Measurements from ENCODE around the gene ERFE. TPM values are rescaled to one million over a fixed set of nuclear protein-coding genes. Genes with fewer than 3 reads are reported as not detected.

ERFE gene
- total RNA-seq, 3 donors from 2014 or later, result 0.38 to 0.58 (median 0.51) TPM

DNA sequence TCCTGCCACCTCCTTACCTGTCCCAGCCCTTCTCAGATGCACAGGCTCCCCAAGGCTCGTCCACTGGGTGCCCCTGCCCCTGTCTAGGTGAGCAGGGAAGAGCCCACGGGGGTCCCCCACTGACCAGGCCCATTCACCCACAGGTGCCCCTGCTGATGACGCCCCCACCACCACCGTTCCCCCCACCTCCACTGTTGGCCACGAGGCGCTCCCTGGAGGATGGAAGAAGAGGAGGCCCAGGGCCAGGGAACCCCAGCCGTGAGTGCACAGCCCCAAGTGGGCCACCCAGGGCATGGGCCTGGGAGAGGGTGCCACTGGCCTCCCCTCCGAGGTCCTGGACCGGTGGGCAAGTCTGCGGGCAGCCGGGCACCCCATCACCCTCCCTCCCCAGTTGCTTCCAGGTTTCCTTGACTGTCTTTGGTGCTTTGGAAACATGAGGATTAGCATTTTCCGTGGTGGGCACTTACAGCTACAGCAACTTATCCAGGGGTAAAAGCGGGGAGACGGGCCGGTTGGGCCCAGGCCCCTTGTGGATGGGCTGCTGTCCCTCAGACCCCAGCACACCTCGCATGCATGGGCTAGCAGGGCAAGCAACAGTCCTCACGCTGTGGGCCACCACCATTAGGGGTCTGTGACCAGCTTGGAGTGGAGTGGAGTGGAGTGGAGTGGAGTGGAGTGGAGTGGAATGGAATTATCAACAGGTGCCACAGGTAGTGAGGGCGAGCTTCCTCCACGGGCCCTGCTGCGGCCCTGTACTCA, 33.5 kb upstream of the ERFE start:
- DNase-seq, result peak in 2 of 3 donors; percentile 11 to 32

DNA sequence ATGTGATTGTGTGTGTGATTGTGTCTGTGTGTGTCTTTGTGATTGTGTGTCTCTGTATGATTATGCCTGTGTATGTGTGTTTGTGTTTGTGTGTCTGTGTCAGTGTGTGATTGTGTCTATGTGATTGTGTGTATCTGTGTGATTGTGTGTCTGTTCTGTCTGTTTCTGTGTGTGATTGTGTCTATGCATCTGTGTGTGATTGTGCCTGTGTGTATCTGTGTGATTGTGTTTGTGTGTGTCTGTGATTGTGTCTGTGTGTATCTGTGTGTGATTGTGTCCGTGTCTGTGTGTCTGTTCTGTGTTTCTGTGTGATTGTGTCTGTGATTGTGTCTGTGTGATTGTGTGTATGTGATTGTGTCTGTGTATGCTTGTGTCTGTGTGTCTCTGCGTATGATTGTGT, 32.4 kb upstream of the ERFE start:
- no peak for ATAC-seq
- Histone ChIP-seq H3K36me3 (ENCODE audit: low read depth) (no peaks in the 10 kb centered on the region), H3K9me3 (no peaks in the 10 kb centered on the region), H3K4me1 (ENCODE audit: low read depth) (no peaks in the 10 kb centered on the region), H3K4me3 (no peak overlapping the region)
- TF ChIP-seq, protein P1, sequence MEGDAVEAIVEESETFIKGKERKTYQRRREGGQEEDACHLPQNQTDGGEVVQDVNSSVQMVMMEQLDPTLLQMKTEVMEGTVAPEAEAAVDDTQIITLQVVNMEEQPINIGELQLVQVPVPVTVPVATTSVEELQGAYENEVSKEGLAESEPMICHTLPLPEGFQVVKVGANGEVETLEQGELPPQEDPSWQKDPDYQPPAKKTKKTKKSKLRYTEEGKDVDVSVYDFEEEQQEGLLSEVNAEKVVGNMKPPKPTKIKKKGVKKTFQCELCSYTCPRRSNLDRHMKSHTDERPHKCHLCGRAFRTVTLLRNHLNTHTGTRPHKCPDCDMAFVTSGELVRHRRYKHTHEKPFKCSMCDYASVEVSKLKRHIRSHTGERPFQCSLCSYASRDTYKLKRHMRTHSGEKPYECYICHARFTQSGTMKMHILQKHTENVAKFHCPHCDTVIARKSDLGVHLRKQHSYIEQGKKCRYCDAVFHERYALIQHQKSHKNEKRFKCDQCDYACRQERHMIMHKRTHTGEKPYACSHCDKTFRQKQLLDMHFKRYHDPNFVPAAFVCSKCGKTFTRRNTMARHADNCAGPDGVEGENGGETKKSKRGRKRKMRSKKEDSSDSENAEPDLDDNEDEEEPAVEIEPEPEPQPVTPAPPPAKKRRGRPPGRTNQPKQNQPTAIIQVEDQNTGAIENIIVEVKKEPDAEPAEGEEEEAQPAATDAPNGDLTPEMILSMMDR (IDR thresholded peaks at IDR 0.05), result no peak
- no peak for DNase-seq
- intact Hi-C loops (cut with DNase I, micrococcal nuclease), result no loop called here

More for the DNA sequence above, 33.5 kb upstream of the ERFE start:
- intact Hi-C loops (cut with DNase I, micrococcal nuclease), result no loop called here
- TF ChIP-seq, protein P1 (IDR thresholded peaks at IDR 0.05), result no peak
- no peak for ATAC-seq
- no peaks in the 10 kb centered on the region for H3K9me3 ChIP-seq
- H3K4me1 ChIP-seq (ENCODE audit: low read depth), result no peaks in the 10 kb centered on the region
- no peaks in the 10 kb centered on the region for H3K36me3 ChIP-seq (ENCODE audit: low read depth)
- no peak overlapping the region for H3K4me3 ChIP-seq

DNA sequence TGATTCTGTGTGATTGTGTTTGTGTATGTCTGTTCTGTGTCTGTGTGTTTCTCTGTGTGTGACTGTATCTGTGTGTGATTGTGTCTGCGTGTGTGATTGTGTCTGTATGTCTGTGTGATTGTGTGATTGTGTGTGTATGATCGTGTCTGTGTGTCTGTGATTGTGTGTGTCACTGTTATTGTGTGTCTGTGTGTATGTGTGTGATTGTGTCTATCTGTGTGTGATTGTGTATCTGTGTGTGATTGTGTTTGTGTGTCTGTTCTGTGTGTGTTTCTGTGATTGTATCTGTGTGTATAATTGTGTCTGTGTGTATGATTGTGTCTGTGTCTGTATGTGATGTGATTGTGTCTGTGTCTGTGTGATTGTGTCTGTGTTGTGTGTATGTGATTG, 32.0 kb upstream of the ERFE start:
- intact Hi-C loops (cut with DNase I, micrococcal nuclease), result no loop called here
- no peak overlapping the region for H3K4me3 ChIP-seq

GRCh38 chr2:238127165-238128060, 31.4 kb upstream of the ERFE start:
- H3K4me3 ChIP-seq, result no peak overlapping the region
- DNase-seq, result peak; percentile 22 to 60 (median 34)
- intact Hi-C loops (cut with DNase I, micrococcal nuclease), result no loop called here

More for the DNA sequence above, 32.0 kb upstream of the ERFE start:
- TF ChIP-seq, protein P1 (IDR thresholded peaks at IDR 0.05), result no peak
- ATAC-seq (no peak), DNase-seq (no peak)
- Histone ChIP-seq H3K9me3 (no peaks in the 10 kb centered on the region), H3K4me1 (ENCODE audit: low read depth) (no peaks in the 10 kb centered on the region), H3K36me3 (ENCODE audit: low read depth) (no peaks in the 10 kb centered on the region)

GRCh38 chr2:238128061-238128440, 30.7 kb upstream of the ERFE start:
- no peak for DNase-seq
- H3K36me3 ChIP-seq (ENCODE audit: low read depth), result no peaks in the 10 kb centered on the region

More at GRCh38 chr2:238127165-238128060, 31.4 kb upstream of the ERFE start:
- Histone ChIP-seq H3K36me3 (ENCODE audit: low read depth) (no peaks in the 10 kb centered on the region), H3K4me1 (ENCODE audit: low read depth) (no peaks in the 10 kb centered on the region), H3K9me3 (no peaks in the 10 kb centered on the region)
- TF ChIP-seq, protein P1 (IDR thresholded peaks at IDR 0.05), result no peak
- ATAC-seq, result peak; percentile 59

More at GRCh38 chr2:238128061-238128440, 30.7 kb upstream of the ERFE start:
- TF ChIP-seq, protein P1 (IDR thresholded peaks at IDR 0.05), result no peak
- no peaks in the 10 kb centered on the region for H3K9me3 ChIP-seq
- intact Hi-C loops (cut with DNase I, micrococcal nuclease), result no loop called here
- no peak overlapping the region for H3K4me3 ChIP-seq
- ATAC-seq, result no peak
- H3K4me1 ChIP-seq (ENCODE audit: low read depth), result no peaks in the 10 kb centered on the region

All from mucosa of descending colon (tissue), 3 donors.